RCC 7860 (cell line): ENCODE results near the gene ATXN7L1.
"Not testable (repeated sequence)": the region's sequence is repeated elsewhere in the genome, so short reads cannot be mapped to it uniquely, and the experiment has no call there.

Experiments
- DNase-seq: peaks from one replicate; pipeline ENCODE4 v3.0.0-alpha.2; 2015; ENCODE audit warnings: low spot score
- FAIRE-seq: peaks from 2 replicates; lab custom pipeline; 2012; peaks lifted over from hg19 to GRCh38; lab: Jason Lieb, UNC

Gene ATXN7L1

DNA sequence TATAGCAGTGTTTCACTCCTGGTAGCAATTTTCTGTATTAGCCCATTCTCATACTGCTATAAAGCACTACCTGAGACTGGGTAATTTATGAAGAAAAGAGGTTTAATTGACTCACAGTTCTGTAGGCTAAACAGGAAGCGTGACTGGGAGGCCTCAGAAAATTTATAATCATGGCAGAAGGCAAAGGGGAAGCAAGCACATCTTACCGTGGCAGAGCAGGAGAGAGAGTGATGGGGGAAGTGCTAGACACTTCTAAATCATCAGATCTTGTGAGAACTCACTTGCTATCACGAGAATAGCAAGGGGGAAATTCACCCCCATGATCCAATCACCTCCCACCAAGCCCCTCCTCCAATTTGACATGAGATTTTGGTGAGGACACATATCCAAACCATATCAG lies 163.5 kb downstream of the ATXN7L1 start:
- FAIRE-seq (no peak), DNase-seq (no peak)

- FAIRE-seq = no peak
- no peak for DNase-seq
These were observed 164.5 kb downstream of the ATXN7L1 start for GRCh38 chr7:105711726-105712402.

- FAIRE-seq = not testable (repeated sequence)
These were observed 165.7 kb downstream of the ATXN7L1 start for GRCh38 chr7:105710720-105711119.

GRCh38 chr7:105708763-105709080 lies 167.7 kb downstream of the ATXN7L1 start:
- no peak for DNase-seq
- FAIRE-seq = no peak

More at GRCh38 chr7:105710720-105711119, 165.7 kb downstream of the ATXN7L1 start:
- DNase-seq = not testable (repeated sequence)

GRCh38 chr7:105707967-105708762 lies 168.2 kb downstream of the ATXN7L1 start:
- DNase-seq (no peak), FAIRE-seq (no peak)

- DNase-seq (no peak), FAIRE-seq (no peak)
These were observed 169.0 kb downstream of the ATXN7L1 start for GRCh38 chr7:105707381-105707780.

- FAIRE-seq = no peak
- no peak for DNase-seq
These were observed 171.0 kb downstream of the ATXN7L1 start for GRCh38 chr7:105705427-105705826.

DNA sequence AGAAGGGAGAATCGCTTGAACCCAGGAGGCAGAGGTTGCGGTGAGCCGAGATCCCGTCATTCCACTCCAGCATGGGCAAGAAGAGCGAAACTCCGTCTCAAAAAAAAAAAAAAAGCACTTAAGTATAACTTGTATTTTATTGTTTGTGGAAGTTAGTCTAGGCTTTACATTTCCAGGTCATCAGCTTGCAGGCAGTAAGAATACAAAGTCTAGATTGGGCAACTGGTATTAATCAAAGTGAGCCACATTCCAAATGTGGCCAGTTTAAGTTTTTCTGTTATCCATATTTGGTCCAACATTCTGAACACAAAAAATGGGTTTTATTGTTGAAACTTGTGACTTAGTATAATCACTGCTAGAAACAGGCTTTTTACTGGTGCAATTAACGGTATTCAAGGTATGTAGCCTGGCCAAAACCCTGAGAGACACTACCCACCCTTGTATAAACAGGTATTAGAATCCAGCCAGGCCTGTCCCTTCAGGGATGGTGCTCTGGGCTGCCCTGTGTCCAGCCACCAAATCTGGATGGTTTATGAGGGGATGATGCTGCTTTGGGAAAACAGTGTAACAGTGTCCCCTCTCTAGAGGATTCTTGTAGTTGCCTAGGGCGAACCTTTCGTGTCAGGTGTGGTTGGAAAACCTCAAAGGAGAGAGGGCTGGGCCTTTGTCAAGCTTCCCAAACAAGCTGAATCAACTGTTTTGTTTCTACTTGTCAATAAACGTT lies 173.0 kb downstream of the ATXN7L1 start:
- FAIRE-seq (no peak), DNase-seq (no peak)

GRCh38 chr7:105699568-105700236 lies 176.7 kb downstream of the ATXN7L1 start:
- DNase-seq = no peak
- no peak for FAIRE-seq

- FAIRE-seq = no peak
- no peak for DNase-seq
These were observed 177.9 kb downstream of the ATXN7L1 start for GRCh38 chr7:105698531-105698930.

DNA sequence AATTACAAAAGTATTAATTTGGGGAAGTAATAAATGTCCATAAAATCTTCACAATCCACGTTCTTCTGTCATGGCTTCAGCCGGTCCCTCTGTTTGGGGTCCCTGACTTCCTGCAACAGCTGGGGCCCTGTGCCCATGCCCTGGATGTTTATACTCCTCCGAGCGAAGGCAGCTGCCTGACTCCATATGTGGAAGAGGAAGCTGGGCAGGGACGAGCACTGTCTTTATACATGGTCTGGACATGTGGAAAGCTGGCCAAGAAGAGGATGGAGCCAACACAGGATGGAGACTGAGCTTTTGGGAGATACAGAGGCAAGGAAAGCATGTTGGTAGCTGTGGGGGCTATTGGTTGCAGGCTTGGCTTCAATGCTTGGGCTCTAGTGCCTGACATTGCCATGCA lies 178.6 kb downstream of the ATXN7L1 start:
- no peak for FAIRE-seq

GRCh38 chr7:105697169-105697568 lies 179.2 kb downstream of the ATXN7L1 start:
- DNase-seq, FAIRE-seq: not testable (repeated sequence)

More for the DNA sequence above, 178.6 kb downstream of the ATXN7L1 start:
- DNase-seq = no peak

GRCh38 chr7:105693576-105693975 lies 182.8 kb downstream of the ATXN7L1 start:
- FAIRE-seq = no peak
- no peak for DNase-seq

GRCh38 chr7:105691680-105692564 lies 184.5 kb downstream of the ATXN7L1 start:
- no peak for DNase-seq
- FAIRE-seq = no peak

DNA sequence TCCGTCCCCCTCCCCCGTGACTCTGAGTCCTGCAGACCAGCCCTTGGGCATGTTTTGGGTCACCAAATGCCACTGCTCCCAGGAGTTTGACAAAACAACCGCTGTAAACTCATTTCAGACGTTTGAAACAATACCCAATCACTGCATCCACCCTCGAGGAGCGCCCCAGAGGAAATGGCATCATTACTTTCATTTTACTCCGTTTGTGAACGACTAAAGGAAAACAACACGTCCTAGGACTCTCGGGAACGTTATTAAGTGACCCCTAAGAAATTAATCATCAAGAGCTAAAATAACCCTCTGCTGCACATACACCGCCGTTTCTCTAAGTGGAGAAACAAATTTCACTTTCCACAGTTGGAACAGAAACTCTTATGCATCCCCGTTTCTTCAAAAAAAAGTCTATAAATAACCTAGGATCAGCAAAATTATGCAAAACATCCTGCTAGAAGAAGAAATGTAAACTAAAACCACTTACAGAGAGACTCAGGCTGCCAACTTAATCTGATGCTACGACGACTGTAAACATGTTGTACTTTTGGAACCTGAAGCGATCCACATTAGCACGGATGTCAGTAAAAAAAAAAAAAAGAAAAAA lies 185.2 kb downstream of the ATXN7L1 start:
- DNase-seq = no peak
- FAIRE-seq = no peak

- DNase-seq = no peak
These were observed 186.0 kb downstream of the ATXN7L1 start for GRCh38 chr7:105690325-105690945.

DNA sequence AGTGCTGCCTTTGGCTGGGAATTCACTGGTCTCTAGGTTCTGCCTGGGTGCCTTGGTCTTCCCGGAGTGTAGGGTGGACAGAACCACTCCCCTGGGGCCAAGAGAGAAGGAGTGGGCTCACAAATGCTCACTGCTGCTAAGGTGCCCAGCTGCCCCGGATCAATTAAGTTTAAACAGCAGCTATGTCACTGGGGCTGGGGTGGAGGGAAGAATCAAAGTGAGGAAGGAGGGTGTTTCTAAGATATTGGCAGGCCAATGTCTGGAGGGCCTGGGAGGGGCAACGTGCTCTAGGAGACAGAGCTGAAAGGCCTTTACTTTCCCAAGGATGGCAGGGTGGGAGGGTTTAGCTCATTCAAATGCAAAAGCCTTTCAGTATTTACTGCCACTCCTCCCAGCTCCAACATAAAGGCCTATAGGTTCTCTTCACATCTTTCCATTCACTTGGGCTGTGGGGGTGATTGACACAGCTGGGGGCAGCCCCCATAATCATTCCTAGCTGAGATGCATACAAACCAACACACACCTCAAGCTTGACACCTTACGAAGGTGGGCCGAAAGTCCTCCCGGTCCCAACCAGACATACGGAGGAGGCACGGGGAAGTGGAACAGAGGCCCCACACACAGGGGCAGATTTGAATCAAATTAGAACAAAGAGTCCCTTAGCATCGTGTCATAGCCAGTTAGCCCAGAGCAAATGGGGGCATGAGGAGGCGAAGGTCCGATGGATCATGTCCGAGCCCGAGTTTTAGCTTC lies 187.2 kb downstream of the ATXN7L1 start:
- FAIRE-seq = no peak
- no peak for DNase-seq

More at GRCh38 chr7:105690325-105690945, 186.0 kb downstream of the ATXN7L1 start:
- no peak for FAIRE-seq

GRCh38 chr7:105688617-105689016 lies 187.8 kb downstream of the ATXN7L1 start:
- FAIRE-seq = no peak
- no peak for DNase-seq
